PC-9 (cell line): ENCODE results near the gene SELE. TPM values are rescaled to one million over a fixed set of nuclear protein-coding genes. Genes with fewer than 3 reads are reported as not detected.

Source experiments
- BruUV-seq: library from RNA; stranded (reverse); fragments of 400-500 nt; replicated peaks from 2 replicates; lab custom pipeline; 2021; lab: Mats Ljungman, UMichigan
- CTCF ChIA-PET: fragments of 300-600 bp; sonication (Branson Sonifier 250); formaldehyde crosslinking; loops from one replicate; lab custom pipeline; 2022; ENCODE audit warnings: antibody characterized with exemption; lab: Charles Lee
- POLR2A ChIA-PET: fragments of 300-600 bp; sonication (Branson Sonifier 250); formaldehyde crosslinking; loops from one replicate; lab custom pipeline; 2022; ENCODE audit warnings: antibody characterized with exemption; ENCODE audit not compliant: unreplicated experiment; lab: Charles Lee
- DNase-seq, 2 experiments: peaks; one replicate each; pipeline versions ENCODE4 v3.0.0 to v3.0.0-alpha.2; 2015 to 2022; ENCODE audit warnings: mixed read lengths in 1 of 2
- H2AFZ ChIP-seq: fragments of 200-600 bp; sonication (generic); 2 replicates; pipeline ENCODE4 v1.8.1; 2017; ENCODE audit warnings: antibody characterized with exemption
- H3F3A ChIP-seq: fragments of 200-600 bp; sonication (generic); 2 replicates; pipeline ENCODE4 v1.8.1; 2017; ENCODE audit warnings: antibody characterized with exemption, mild to moderate bottlenecking, low read depth; ENCODE audit not compliant: insufficient read depth
- H3K27ac ChIP-seq: fragments of 200-600 bp; sonication (generic); 2 replicates; pipeline ENCODE4 v1.6.1; 2016; ENCODE audit warnings: mixed run types
- H3K27me3 ChIP-seq: fragments of 200-600 bp; sonication (generic); 2 replicates; pipeline ENCODE4 v1.6.1; 2016; ENCODE audit warnings: low read depth, mixed run types; ENCODE audit not compliant: insufficient read depth
- H3K36me3 ChIP-seq: fragments of 200-600 bp; sonication (generic); 2 replicates; pipeline ENCODE4 v1.6.1; 2016; ENCODE audit warnings: low read depth, mixed run types
- H3K4me1 ChIP-seq: fragments of 200-600 bp; sonication (generic); replicated peaks from 2 replicates; pipeline ENCODE4 v1.6.1; 2016; ENCODE audit warnings: mixed run types; ENCODE audit not compliant: insufficient read depth
- H3K4me2 ChIP-seq: fragments of 200-600 bp; sonication (generic); 2 replicates; pipeline ENCODE4 v1.6.1; 2017; ENCODE audit warnings: mixed run types
- H3K4me3 ChIP-seq: fragments of 200-600 bp; sonication (generic); 2 replicates; pipeline ENCODE4 v1.6.1; 2016; ENCODE audit warnings: mixed run types
- H3K79me2 ChIP-seq: fragments of 200-600 bp; sonication (generic); 2 replicates; pipeline ENCODE4 v1.6.1; 2017; ENCODE audit warnings: low read depth, mixed run types
- H3K9me2 ChIP-seq: fragments of 200-600 bp; sonication (generic); 2 replicates; pipeline ENCODE4 v1.8.1; 2017; ENCODE audit warnings: mild to moderate bottlenecking; ENCODE audit not compliant: insufficient read depth
- H3K9me3 ChIP-seq: fragments of 200-600 bp; sonication (generic); 2 replicates; pipeline ENCODE4 v1.8.1; 2016; ENCODE audit warnings: low read depth; ENCODE audit not compliant: insufficient read depth
- H4K20me1 ChIP-seq: fragments of 200-600 bp; sonication (generic); 2 replicates; pipeline ENCODE4 v1.8.1; 2017; ENCODE audit not compliant: insufficient read depth
- CTCF ChIP-seq: fragments of 200-600 bp; sonication (generic); conservative IDR thresholded peaks from 2 replicates; pipeline ENCODE4 v1.6.1; 2017; ENCODE audit warnings: mixed run types, antibody characterized with exemption, mild to moderate bottlenecking, moderate library complexity
- EZH2 ChIP-seq: fragments of 200-600 bp; sonication (generic); IDR thresholded peaks from 2 replicates; pipeline ENCODE4 v1.8.0; 2017; ENCODE audit warnings: antibody characterized with exemption, low read depth
- intact Hi-C: fragments of 100-400 bp; cut with micrococcal nuclease; formaldehyde crosslinking; loops from one replicate; pipeline ENCODE4 v1.10.0; 2022; ENCODE audit not compliant: unreplicated experiment
- total RNA-seq: library from RNA; stranded (reverse); gene quantifications from 2 replicates; pipeline ENCODE4 v1.2.3, GENCODE V29; 2021

SELE gene
- total RNA-seq, 1 experiment from 2014 or later: not detected

- BruUV-seq: no TSS peak
- Histone ChIP-seq H2AFZ (no peak overlapping the region), H3K4me3 (no peak overlapping the region), H3K9me3 (peaks cover under 1% of the 10 kb centered on the region; the same call in 1 of the 2 replicates), H3F3A (no peaks in the 10 kb centered on the region), H3K79me2 (no peaks in the 10 kb centered on the region), H3K4me2 (no peak overlapping the region), H3K36me3 (no peaks in the 10 kb centered on the region), H3K4me1 (peaks cover 9% of the 10 kb centered on the region), H3K27me3 (no peaks in the 10 kb centered on the region), H4K20me1 (no peaks in the 10 kb centered on the region), H3K9me2 (no peaks in the 10 kb centered on the region; the same call in 1 of the 2 replicates), H3K27ac (no peak overlapping the region)
- intact Hi-C loops: no loop called here
- ChIA-PET POLR2A (no interaction called here), CTCF (interaction anchor here (0.6 kb wide), 1 partner anchor 11 kb away, joined by 3 read pairs; no protein-coding TSS in a partner anchor)
- TF ChIP-seq EZH2: no peak
- no peak for TF ChIP-seq CTCF
- DNase-seq: no peak
Observed at GRCh38 chr1:169707912-169708604, 25.8 kb downstream of the SELE start.

GRCh38 chr1:169704797-169705196 is 29.1 kb downstream of the SELE start:
- no peaks in the 10 kb centered on the region for H3F3A ChIP-seq
- H3K4me3 ChIP-seq: no peak overlapping the region
- no peaks in the 10 kb centered on the region for H3K9me3 ChIP-seq
- H3K9me2 ChIP-seq: no peaks in the 10 kb centered on the region; the same call in 1 of the 2 replicates
- H3K4me1 ChIP-seq: no peaks in the 10 kb centered on the region
- H3K79me2 ChIP-seq: no peaks in the 10 kb centered on the region
- no peaks in the 10 kb centered on the region for H3K27me3 ChIP-seq
- no TSS peak for BruUV-seq
- CTCF ChIA-PET: no interaction called here
- no peak for TF ChIP-seq EZH2
- H2AFZ ChIP-seq: no peak overlapping the region
- intact Hi-C loops: no loop called here
- H3K36me3 ChIP-seq: no peaks in the 10 kb centered on the region
- DNase-seq: no peak
- POLR2A ChIA-PET: no interaction called here
- no peaks in the 10 kb centered on the region for H4K20me1 ChIP-seq
- no peak overlapping the region for H3K4me2 ChIP-seq
- no peak overlapping the region for H3K27ac ChIP-seq

- no TSS peak for BruUV-seq
- no peak for DNase-seq
- Histone ChIP-seq H3K79me2 (no peaks in the 10 kb centered on the region), H3K4me3 (no peak overlapping the region), H3K27ac (no peak overlapping the region), H2AFZ (no peak overlapping the region), H3K9me2 (no peaks in the 10 kb centered on the region; the same call in 1 of the 2 replicates), H3K27me3 (no peaks in the 10 kb centered on the region), H3K4me2 (no peak overlapping the region), H3F3A (no peaks in the 10 kb centered on the region), H3K9me3 (no peaks in the 10 kb centered on the region), H3K4me1 (peaks cover 6% of the 10 kb centered on the region), H3K36me3 (no peaks in the 10 kb centered on the region), H4K20me1 (no peaks in the 10 kb centered on the region)
- ChIA-PET CTCF (interaction anchor here (0.6 kb wide), 1 partner anchor 949 kb away, joined by 3 read pairs; no protein-coding TSS in a partner anchor), POLR2A (no interaction called here)
- intact Hi-C loops: no loop called here
- TF ChIP-seq CTCF (no peak), EZH2 (no peak)
Observed at GRCh38 chr1:169701261-169702005, 32.4 kb downstream of the SELE start.
